Breast epithelium (tissue), 3 donors: ENCODE results near the gene COL23A1.

ENCODE experiments used
- CTCF ChIP-seq, 3 donors: fragments of 450-650 bp; IDR thresholded peaks; one replicate each; pipeline ENCODE4 v1.5.1; 2016 to 2017; ENCODE audit warnings: antibody characterized with exemption in 3 of 3, mild to moderate bottlenecking in 3 of 3, moderate library complexity in 3 of 3
- POLR2A ChIP-seq: fragments of 450-650 bp; IDR thresholded peaks from one replicate; pipeline ENCODE4 v1.6.1; 2016; ENCODE audit warnings: antibody characterized with exemption, mild to moderate bottlenecking, moderate library complexity

DNA sequence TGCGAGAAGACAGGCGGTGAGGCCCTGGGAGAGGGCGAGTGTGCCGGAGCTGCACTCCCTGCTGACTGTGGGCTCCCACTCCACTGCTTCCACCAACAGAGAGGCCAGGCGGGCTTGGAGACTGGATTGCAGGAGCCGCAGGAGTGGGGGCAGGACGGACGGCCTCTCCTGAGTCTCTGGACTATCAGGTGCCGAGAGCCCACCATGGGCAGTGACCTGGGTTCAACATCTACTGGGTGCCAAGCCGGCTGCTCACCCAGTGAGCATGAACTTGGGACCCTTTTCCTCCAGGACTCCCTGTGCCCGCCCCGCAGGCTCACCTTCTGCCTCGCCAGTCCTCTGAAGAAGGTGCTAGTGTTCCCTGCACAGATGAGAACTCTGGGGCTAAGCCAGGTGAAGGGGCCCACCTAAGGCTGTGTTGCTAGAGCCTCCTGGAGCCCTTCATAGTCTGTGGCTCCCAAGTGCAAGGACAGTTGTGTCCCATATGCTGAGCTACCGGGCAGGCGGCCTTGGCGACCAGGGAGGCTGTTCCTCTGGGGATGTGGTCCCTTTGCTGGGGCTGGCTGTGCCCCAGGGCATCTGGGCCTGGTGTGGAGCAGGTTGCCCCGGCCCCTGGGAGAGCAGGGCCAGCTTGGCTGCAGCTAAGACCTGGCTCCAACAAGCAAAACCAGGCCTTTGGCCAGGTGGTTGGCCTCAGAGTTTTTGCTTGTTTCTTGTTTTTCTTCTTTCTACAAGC, 279.9 kb downstream of the COL23A1 start:
- TF ChIP-seq CTCF (IDR thresholded peaks at IDR 0.05) (no peak), POLR2A (no peak)
